Neural progenitor cell (in vitro differentiated cells): ENCODE results near the gene GRIFIN. TPM values are rescaled to one million over a fixed set of nuclear protein-coding genes. Genes with fewer than 3 reads are reported as not detected.
A peak's percentile ranks its signal among the peaks of the same experiment; 100 is the strongest.

ENCODE experiments used
- DNase-seq: peaks from one replicate; pipeline ENCODE4 v3.0.0-alpha.2; 2016; ENCODE audit warnings: low spot score
- H2AFZ ChIP-seq: fragments of 200-600 bp; sonication (generic); replicated peaks from 2 replicates; pipeline ENCODE4 v1.6.1; 2016; ENCODE audit warnings: antibody characterized with exemption
- H3F3A ChIP-seq: fragments of 200-600 bp; sonication (generic); 2 replicates; pipeline ENCODE4 v1.6.1; 2016; ENCODE audit warnings: antibody characterized with exemption, low read depth
- H3K27ac ChIP-seq: fragments of 200-600 bp; sonication (generic); 2 replicates; pipeline ENCODE4 v1.5.1; 2016; ENCODE audit warnings: mild to moderate bottlenecking
- H3K27me3 ChIP-seq: fragments of 200-600 bp; sonication (generic); 2 replicates; pipeline ENCODE4 v1.6.1; 2016; ENCODE audit warnings: mild to moderate bottlenecking, moderate library complexity
- H3K36me3 ChIP-seq: fragments of 200-600 bp; sonication (generic); 2 replicates; pipeline ENCODE4 v1.5.1; 2016
- H3K4me1 ChIP-seq: fragments of 200-600 bp; sonication (generic); 2 replicates; pipeline ENCODE4 v1.6.1; 2016; ENCODE audit warnings: mixed run types
- H3K4me2 ChIP-seq: fragments of 200-600 bp; sonication (generic); 2 replicates; pipeline ENCODE4 v1.6.1; 2016
- H3K4me3 ChIP-seq: fragments of 200-600 bp; sonication (generic); 2 replicates; pipeline ENCODE4 v1.5.1; 2016
- H3K79me2 ChIP-seq: fragments of 200-600 bp; sonication (generic); 2 replicates; pipeline ENCODE4 v1.6.1; 2016; ENCODE audit warnings: low read depth
- H3K9ac ChIP-seq: fragments of 200-600 bp; sonication (generic); 2 replicates; pipeline ENCODE4 v1.6.1; 2016
- H3K9me3 ChIP-seq: fragments of 200-600 bp; sonication (generic); 2 replicates; pipeline ENCODE4 v1.5.1; 2016; ENCODE audit warnings: low read depth
- H4K20me1 ChIP-seq: fragments of 200-600 bp; sonication (generic); 2 replicates; pipeline ENCODE4 v1.6.1; 2016; ENCODE audit warnings: low read depth
- H3K27ac Mint-ChIP-seq: 3 replicates; pipeline ENCODE4 v1.8.0; 2021; ENCODE audit warnings: mixed read lengths
- H3K27me3 Mint-ChIP-seq: 2 replicates; pipeline ENCODE4 v1.8.0; 2022; ENCODE audit warnings: low read depth, mild to moderate bottlenecking, inconsistent platforms, moderate library complexity, mixed read lengths; ENCODE audit not compliant: insufficient read depth
- H3K36me3 Mint-ChIP-seq: 3 replicates; pipeline ENCODE4 v1.8.0; 2021; ENCODE audit warnings: mixed read lengths
- H3K4me1 Mint-ChIP-seq: 3 replicates; pipeline ENCODE4 v1.8.0; 2021; ENCODE audit warnings: mixed read lengths
- H3K4me3 Mint-ChIP-seq: 3 replicates; pipeline ENCODE4 v1.8.0; 2021; ENCODE audit warnings: mild to moderate bottlenecking, moderate library complexity, mixed read lengths
- H3K9me3 Mint-ChIP-seq: 3 replicates; pipeline ENCODE4 v1.8.0; 2020; ENCODE audit warnings: mixed read lengths
- EZH2 ChIP-seq: fragments of 200-600 bp; sonication (generic); IDR thresholded peaks from 2 replicates; pipeline ENCODE4 v1.6.1; 2017; ENCODE audit warnings: antibody characterized with exemption, mild to moderate bottlenecking, moderate library complexity
- EZH2phosphoT487 ChIP-seq: fragments of 200-600 bp; sonication (generic); IDR thresholded peaks from 2 replicates; pipeline ENCODE4 v1.6.1; 2017; ENCODE audit warnings: antibody characterized with exemption
- total RNA-seq: library from RNA; depleted of rRNA; stranded (reverse); fragments of >200 nt; gene quantifications from 2 replicates; pipeline ENCODE4 v1.2.3, GENCODE V29; 2015; ENCODE audit warnings: low replicate concordance
- TF ChIP-seq, protein P1 (sequence below): fragments of 200-600 bp; sonication (generic); IDR thresholded peaks from 2 replicates; pipeline ENCODE4 v1.5.1; 2017; ENCODE audit warnings: antibody characterized with exemption, mild to moderate bottlenecking

The GRIFIN gene
- total RNA-seq, 1 donor from 2014 or later, result not detected

DNA sequence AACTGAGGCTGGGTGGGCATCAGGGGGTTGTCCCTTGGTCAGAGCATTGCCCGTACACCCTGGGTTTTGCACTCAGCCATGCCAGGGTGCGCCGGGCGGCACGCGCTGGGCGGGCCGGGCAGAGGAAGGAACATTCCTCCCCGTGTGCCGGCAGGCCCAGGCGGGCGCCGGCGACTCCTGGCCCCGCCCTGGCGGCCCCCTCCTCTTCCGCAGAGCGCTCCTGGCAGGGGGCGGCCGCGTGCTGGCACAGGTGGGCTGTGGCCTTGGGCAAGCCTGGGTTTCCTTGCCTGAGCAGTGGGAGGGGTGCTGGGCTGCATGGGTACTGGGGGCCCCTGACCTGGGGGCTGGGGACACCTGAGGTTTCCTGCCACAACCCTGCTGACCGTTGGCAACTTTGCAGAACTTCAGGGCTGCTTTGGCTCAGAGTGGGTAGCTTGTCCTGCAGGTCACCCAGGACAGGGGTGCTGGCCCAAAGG is 47.3 kb upstream of the GRIFIN start:
- H3F3A ChIP-seq, result peaks cover 64% of the 10 kb centered on the region
- peaks cover 49% of the 10 kb centered on the region for H3K4me1 Mint-ChIP-seq
- H3K27me3 ChIP-seq, result peaks cover 6% of the 10 kb centered on the region
- H2AFZ ChIP-seq, result no peak overlapping the region
- H4K20me1 ChIP-seq, result peaks cover 85% of the 10 kb centered on the region
- peak overlapping the region; percentile 69 for H3K27ac ChIP-seq
- H3K27me3 Mint-ChIP-seq, result peaks cover 13% of the 10 kb centered on the region
- H3K36me3 Mint-ChIP-seq, result peaks cover 7% of the 10 kb centered on the region
- H3K4me2 ChIP-seq, result peak overlapping the region; percentile 90
- H3K27ac Mint-ChIP-seq, result no peak overlapping the region
- no peak overlapping the region for H3K9ac ChIP-seq
- H3K4me1 ChIP-seq, result peaks cover 51% of the 10 kb centered on the region
- H3K9me3 Mint-ChIP-seq, result no peaks in the 10 kb centered on the region
- H3K36me3 ChIP-seq, result no peaks in the 10 kb centered on the region
- TF ChIP-seq, protein P1, sequence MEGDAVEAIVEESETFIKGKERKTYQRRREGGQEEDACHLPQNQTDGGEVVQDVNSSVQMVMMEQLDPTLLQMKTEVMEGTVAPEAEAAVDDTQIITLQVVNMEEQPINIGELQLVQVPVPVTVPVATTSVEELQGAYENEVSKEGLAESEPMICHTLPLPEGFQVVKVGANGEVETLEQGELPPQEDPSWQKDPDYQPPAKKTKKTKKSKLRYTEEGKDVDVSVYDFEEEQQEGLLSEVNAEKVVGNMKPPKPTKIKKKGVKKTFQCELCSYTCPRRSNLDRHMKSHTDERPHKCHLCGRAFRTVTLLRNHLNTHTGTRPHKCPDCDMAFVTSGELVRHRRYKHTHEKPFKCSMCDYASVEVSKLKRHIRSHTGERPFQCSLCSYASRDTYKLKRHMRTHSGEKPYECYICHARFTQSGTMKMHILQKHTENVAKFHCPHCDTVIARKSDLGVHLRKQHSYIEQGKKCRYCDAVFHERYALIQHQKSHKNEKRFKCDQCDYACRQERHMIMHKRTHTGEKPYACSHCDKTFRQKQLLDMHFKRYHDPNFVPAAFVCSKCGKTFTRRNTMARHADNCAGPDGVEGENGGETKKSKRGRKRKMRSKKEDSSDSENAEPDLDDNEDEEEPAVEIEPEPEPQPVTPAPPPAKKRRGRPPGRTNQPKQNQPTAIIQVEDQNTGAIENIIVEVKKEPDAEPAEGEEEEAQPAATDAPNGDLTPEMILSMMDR, result no peak
- no peak for TF ChIP-seq EZH2
- TF ChIP-seq EZH2phosphoT487, result no peak
- H3K9me3 ChIP-seq, result no peaks in the 10 kb centered on the region
- peak overlapping the region; percentile 96 for H3K4me3 Mint-ChIP-seq
- DNase-seq, result peak; percentile 81
- H3K79me2 ChIP-seq, result peaks cover 69% of the 10 kb centered on the region
- H3K4me3 ChIP-seq, result peak overlapping the region; percentile 74

- Mint-ChIP-seq H3K4me3 (peak overlapping the region; percentile 96), H3K4me1 (peaks cover 49% of the 10 kb centered on the region), H3K9me3 (no peaks in the 10 kb centered on the region), H3K27ac (peak overlapping the region; percentile 84), H3K27me3 (peaks cover 10% of the 10 kb centered on the region), H3K36me3 (peaks cover 4% of the 10 kb centered on the region)
- peaks cover 79% of the 10 kb centered on the region for H4K20me1 ChIP-seq
- peaks cover 64% of the 10 kb centered on the region for H3F3A ChIP-seq
- H3K9ac ChIP-seq, result no peak overlapping the region
- no peaks in the 10 kb centered on the region for H3K9me3 ChIP-seq
- H3K36me3 ChIP-seq, result no peaks in the 10 kb centered on the region
- peak overlapping the region; percentile 74 for H3K4me3 ChIP-seq
- H3K4me1 ChIP-seq, result peaks cover 57% of the 10 kb centered on the region
- peak overlapping the region; percentile 90 for H3K4me2 ChIP-seq
- H3K79me2 ChIP-seq, result peaks cover 69% of the 10 kb centered on the region
- no peak overlapping the region for H2AFZ ChIP-seq
- peak; percentile 88 for DNase-seq
- peak overlapping the region; percentile 69 for H3K27ac ChIP-seq
- H3K27me3 ChIP-seq, result peaks cover 10% of the 10 kb centered on the region
- TF ChIP-seq, protein P1, result no peak
- TF ChIP-seq EZH2 (no peak), EZH2phosphoT487 (no peak)
Measured at GRCh38 chr7:2522780-2523433, 46.7 kb upstream of the GRIFIN start.

GRCh38 chr7:2521952-2522591 is 45.9 kb upstream of the GRIFIN start:
- Histone ChIP-seq H3K4me1 (peaks cover 66% of the 10 kb centered on the region), H3K27ac (no peak overlapping the region), H3K36me3 (no peaks in the 10 kb centered on the region), H3K4me3 (peak overlapping the region; percentile 74), H3F3A (peaks cover 63% of the 10 kb centered on the region), H3K9me3 (no peaks in the 10 kb centered on the region), H3K27me3 (peaks cover 10% of the 10 kb centered on the region), H3K9ac (no peak overlapping the region), H3K4me2 (peak overlapping the region; percentile 90), H2AFZ (no peak overlapping the region), H3K79me2 (peaks cover 67% of the 10 kb centered on the region), H4K20me1 (peaks cover 70% of the 10 kb centered on the region)
- Mint-ChIP-seq H3K36me3 (peaks cover 4% of the 10 kb centered on the region), H3K27me3 (peaks cover 13% of the 10 kb centered on the region), H3K4me3 (peak overlapping the region; percentile 96), H3K4me1 (peaks cover 49% of the 10 kb centered on the region), H3K9me3 (no peaks in the 10 kb centered on the region), H3K27ac (no peak overlapping the region)
- peak; percentile 47 for DNase-seq
- TF ChIP-seq EZH2phosphoT487 (no peak), EZH2 (no peak)
- TF ChIP-seq, protein P1, result peak; percentile 17
